Measurements from ENCODE around the gene SYNJ2.

The SYNJ2 gene

GRCh38 chr6:157997893-157998608, 16.4 kb downstream of the SYNJ2 start:
- DNase-seq (ENCODE audit: extremely low read depth in 1 of 2, low read depth in 1 of 2), result no peak

GRCh38 chr6:157998707-157999167, 17.1 kb downstream of the SYNJ2 start:
- DNase-seq (ENCODE audit: extremely low read depth in 1 of 2, low read depth in 1 of 2), result no peak

GRCh38 chr6:157999168-158000051, 17.7 kb downstream of the SYNJ2 start:
- DNase-seq (ENCODE audit: extremely low read depth in 1 of 2, low read depth in 1 of 2), result no peak

- no peak for DNase-seq (ENCODE audit: extremely low read depth in 1 of 2, low read depth in 1 of 2)
These were observed 19.1 kb downstream of the SYNJ2 start for GRCh38 chr6:158000530-158001307.

- DNase-seq (ENCODE audit: extremely low read depth in 1 of 2, low read depth in 1 of 2), result no peak
These were observed 20.7 kb downstream of the SYNJ2 start for GRCh38 chr6:158002249-158002950.

- no peak for DNase-seq (ENCODE audit: extremely low read depth in 1 of 2, low read depth in 1 of 2)
These were observed 21.5 kb downstream of the SYNJ2 start for GRCh38 chr6:158002951-158003853.

- no peak for DNase-seq (ENCODE audit: extremely low read depth in 1 of 2, low read depth in 1 of 2)
These were observed 22.4 kb downstream of the SYNJ2 start for GRCh38 chr6:158003910-158004700.

GRCh38 chr6:158004701-158005095, 23.0 kb downstream of the SYNJ2 start:
- no peak for DNase-seq (ENCODE audit: extremely low read depth in 1 of 2, low read depth in 1 of 2)

- no peak for DNase-seq (ENCODE audit: extremely low read depth in 1 of 2, low read depth in 1 of 2)
These were observed 24.0 kb downstream of the SYNJ2 start for GRCh38 chr6:158005626-158006180.

- no peak for DNase-seq (ENCODE audit: extremely low read depth in 1 of 2, low read depth in 1 of 2)
These were observed 24.7 kb downstream of the SYNJ2 start for GRCh38 chr6:158006331-158006730.

- no peak for DNase-seq (ENCODE audit: extremely low read depth in 1 of 2, low read depth in 1 of 2)
These were observed 25.3 kb downstream of the SYNJ2 start for GRCh38 chr6:158006821-158007570.

- DNase-seq (ENCODE audit: extremely low read depth in 1 of 2, low read depth in 1 of 2), result no peak
These were observed 27.1 kb downstream of the SYNJ2 start for GRCh38 chr6:158008864-158009113.

GRCh38 chr6:158009114-158009891, 27.6 kb downstream of the SYNJ2 start:
- no peak for DNase-seq (ENCODE audit: extremely low read depth in 1 of 2, low read depth in 1 of 2)

- DNase-seq (ENCODE audit: extremely low read depth in 1 of 2, low read depth in 1 of 2), result no peak
These were observed 28.4 kb downstream of the SYNJ2 start for GRCh38 chr6:158009935-158010585.

- DNase-seq (ENCODE audit: extremely low read depth in 1 of 2, low read depth in 1 of 2), result no peak
These were observed 29.2 kb downstream of the SYNJ2 start for GRCh38 chr6:158010591-158011477.

GRCh38 chr6:158011478-158011920, 29.8 kb downstream of the SYNJ2 start:
- no peak for DNase-seq (ENCODE audit: extremely low read depth in 1 of 2, low read depth in 1 of 2)
